ENCODE data around the gene DPF3. TPM values are rescaled to one million over a fixed set of nuclear protein-coding genes. Genes with fewer than 3 reads are reported as not detected.

The DPF3 gene
- total and polyA plus RNA-seq, 2 experiments from 2014 or later: 6.8 to 7.9 TPM

DNA sequence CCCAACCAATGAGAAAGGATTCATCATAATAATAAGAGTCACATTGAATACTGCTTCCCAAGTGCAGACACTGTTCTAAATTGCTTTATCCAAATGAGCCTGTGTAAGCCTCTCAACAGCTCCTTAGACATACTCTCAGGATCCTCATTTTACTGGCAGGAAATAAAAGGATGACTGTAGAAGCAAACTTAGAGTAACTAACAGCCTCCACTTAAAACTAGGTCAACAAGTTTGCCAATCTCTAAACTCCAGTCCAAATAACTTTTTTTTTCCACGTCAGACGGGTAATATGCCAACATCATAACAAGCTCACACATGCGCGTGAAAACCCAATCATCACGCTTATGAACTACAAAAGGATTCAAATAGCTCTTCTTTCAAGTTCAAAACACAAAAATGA is 15.3 kb upstream of the DPF3 start:
- no peak overlapping the region; the same call in 1 of the 2 replicates for H3K4me3 ChIP-seq
- TF ChIP-seq EZH2 (IDR thresholded peaks at IDR 0.05; ENCODE audit: insufficient read depth, poor library complexity, severe bottlenecking) (no peak), EZH2phosphoT487 (IDR thresholded peaks at IDR 0.05; ENCODE audit: insufficient read depth, low read depth) (no peak)
- in situ Hi-C loops (cut with MboI): no loop called here
- peak overlapping the region; percentile 50 for H3K4me2 ChIP-seq (ENCODE audit: unreplicated experiment)
- H3K9me2 ChIP-seq (ENCODE audit: insufficient read depth): no peaks in the 10 kb centered on the region
- no peaks in the 10 kb centered on the region for H3K9me3 ChIP-seq (ENCODE audit: low read depth)
- 17 to 19% methylated on average over 5 of the region's 5 CpGs for WGBS, 2 experiments (ENCODE audit: low coverage in 1 of 2, low lambda C conversion rate in 2 of 2, missing lambda C conversion rate in 2 of 2)
- no peak overlapping the region for H3K9ac ChIP-seq
- H4K20me1 ChIP-seq (ENCODE audit: insufficient read depth): no peaks in the 10 kb centered on the region
- H3K36me3 ChIP-seq (ENCODE audit: low read depth): no peaks in the 10 kb centered on the region
- H3K27ac ChIP-seq: peak overlapping the region; percentile 41
- H3K79me2 ChIP-seq (ENCODE audit: insufficient read depth): no peaks in the 10 kb centered on the region
- peak; percentile 65 for DNase-seq
- peak overlapping the region; percentile 19; the same call in 1 of the 2 replicates for H2AFZ ChIP-seq
- peaks cover 44% of the 10 kb centered on the region for H3F3A ChIP-seq (ENCODE audit: insufficient read depth)
- peaks cover 52% of the 10 kb centered on the region for H3K4me1 ChIP-seq (ENCODE audit: insufficient read depth)
- no peaks in the 10 kb centered on the region for H3K27me3 ChIP-seq (replicated peaks; ENCODE audit: insufficient read depth)

DNA sequence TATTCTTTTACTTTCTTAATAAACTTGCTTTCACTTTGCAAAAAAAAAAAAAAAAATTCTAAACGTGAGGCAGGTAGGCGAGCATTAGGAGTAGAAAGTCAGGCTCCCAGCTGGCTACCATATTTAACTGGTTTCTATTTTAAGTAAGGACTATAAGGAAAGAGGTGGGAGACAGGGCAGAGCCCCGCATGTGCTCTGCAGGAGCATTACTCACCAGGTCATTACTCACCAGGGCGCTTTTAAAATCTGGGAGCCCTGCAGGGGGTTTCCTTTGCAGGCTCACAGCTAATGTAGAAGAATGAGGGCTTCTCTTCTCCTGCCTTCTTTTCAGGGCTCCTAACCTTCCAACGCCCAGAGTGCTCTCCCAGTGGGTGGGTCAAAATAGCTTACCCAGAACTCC is 14.0 kb upstream of the DPF3 start:
- Histone ChIP-seq H3K4me3 (no peak overlapping the region), H3K4me2 (ENCODE audit: unreplicated experiment) (peak overlapping the region; percentile 50)

DNA sequence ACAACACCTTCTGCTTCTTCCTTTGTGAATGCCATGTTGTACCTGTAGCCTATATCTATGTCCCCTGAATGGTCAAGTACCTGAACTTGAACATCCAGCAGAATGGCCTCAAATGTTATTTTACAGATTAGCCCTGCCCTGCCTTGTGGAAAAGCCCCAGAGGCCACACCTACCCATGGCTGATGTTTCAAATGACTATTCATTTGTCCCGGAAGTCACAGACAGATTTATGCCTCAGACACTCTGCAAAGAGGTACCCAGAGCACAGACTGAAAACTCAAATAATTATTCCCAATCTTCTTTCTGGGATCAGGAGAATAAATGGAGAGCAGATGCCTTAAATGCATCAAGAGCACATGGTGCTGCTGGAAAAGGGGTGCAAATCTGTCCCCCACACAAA is 13.0 kb upstream of the DPF3 start:
- Histone ChIP-seq H3K9me3 (ENCODE audit: low read depth) (no peaks in the 10 kb centered on the region), H3K27ac (0 out of 2 replicates have a peak overlapping the region, but pooled peaks have one; percentile 42), H4K20me1 (ENCODE audit: insufficient read depth) (no peaks in the 10 kb centered on the region), H3K4me3 (no peak overlapping the region), H3K79me2 (ENCODE audit: insufficient read depth) (no peaks in the 10 kb centered on the region), H3K9me2 (ENCODE audit: insufficient read depth) (no peaks in the 10 kb centered on the region), H3K36me3 (ENCODE audit: low read depth) (no peaks in the 10 kb centered on the region), H3K9ac (no peak overlapping the region), H3F3A (ENCODE audit: insufficient read depth) (peaks cover 56% of the 10 kb centered on the region), H3K27me3 (replicated peaks; ENCODE audit: insufficient read depth) (no peaks in the 10 kb centered on the region), H2AFZ (no peak overlapping the region), H3K4me2 (ENCODE audit: unreplicated experiment) (peak overlapping the region; percentile 50), H3K4me1 (ENCODE audit: insufficient read depth) (peaks cover 60% of the 10 kb centered on the region)
- peak; percentile 41 for DNase-seq
- in situ Hi-C loops (cut with MboI): no loop called here
- 0 to 21% methylated on average over 1 of the region's 1 CpG for WGBS, 2 experiments (ENCODE audit: low coverage in 1 of 2, low lambda C conversion rate in 2 of 2, missing lambda C conversion rate in 2 of 2)
- no peak for TF ChIP-seq EZH2phosphoT487 (IDR thresholded peaks at IDR 0.05; ENCODE audit: insufficient read depth, low read depth)
- no peak for TF ChIP-seq EZH2 (IDR thresholded peaks at IDR 0.05; ENCODE audit: insufficient read depth, poor library complexity, severe bottlenecking)

More for the DNA sequence above, 14.0 kb upstream of the DPF3 start:
- in situ Hi-C loops (cut with MboI): no loop called here
- H3K4me1 ChIP-seq (ENCODE audit: insufficient read depth): peaks cover 60% of the 10 kb centered on the region
- WGBS, 2 experiments (ENCODE audit: low coverage in 1 of 2, low lambda C conversion rate in 2 of 2, missing lambda C conversion rate in 2 of 2): 8 to 11% methylated on average over 5 of the region's 5 CpGs
- H3K27ac ChIP-seq: peak overlapping the region; percentile 42; the same call in 1 of the 2 replicates
- DNase-seq: peak; percentile 81
- no peaks in the 10 kb centered on the region for H3K9me2 ChIP-seq (ENCODE audit: insufficient read depth)
- no peak overlapping the region for H3K9ac ChIP-seq
- H4K20me1 ChIP-seq (ENCODE audit: insufficient read depth): no peaks in the 10 kb centered on the region
- H2AFZ ChIP-seq: peak overlapping the region; percentile 1; the same call in 1 of the 2 replicates
- H3K27me3 ChIP-seq (replicated peaks; ENCODE audit: insufficient read depth): no peaks in the 10 kb centered on the region
- TF ChIP-seq EZH2phosphoT487 (IDR thresholded peaks at IDR 0.05; ENCODE audit: insufficient read depth, low read depth) (no peak), EZH2 (IDR thresholded peaks at IDR 0.05; ENCODE audit: insufficient read depth, poor library complexity, severe bottlenecking) (no peak)
- H3K36me3 ChIP-seq (ENCODE audit: low read depth): no peaks in the 10 kb centered on the region
- no peaks in the 10 kb centered on the region for H3K79me2 ChIP-seq (ENCODE audit: insufficient read depth)
- peaks cover 56% of the 10 kb centered on the region for H3F3A ChIP-seq (ENCODE audit: insufficient read depth)
- H3K9me3 ChIP-seq (ENCODE audit: low read depth): no peaks in the 10 kb centered on the region

DNA sequence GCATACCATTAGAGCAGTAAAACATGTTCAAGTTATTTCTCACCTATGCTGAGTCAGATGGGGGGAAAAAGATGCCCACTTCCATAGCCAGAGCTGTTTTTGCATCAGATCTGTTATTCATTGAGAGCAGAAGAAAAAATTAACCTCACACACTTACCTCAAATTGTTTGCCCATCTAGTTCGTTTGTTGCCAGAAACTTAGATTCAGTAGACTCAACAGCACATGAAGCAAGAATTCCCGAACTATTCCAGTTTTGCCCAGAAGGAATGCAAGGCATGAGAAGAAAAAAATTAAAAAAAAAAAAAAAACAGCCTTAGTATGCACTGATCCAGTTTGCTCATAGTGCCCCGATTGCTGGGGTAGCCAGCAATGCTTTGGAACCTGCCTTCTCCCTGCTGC is 12.4 kb upstream of the DPF3 start:
- no peaks in the 10 kb centered on the region for H3K36me3 ChIP-seq (ENCODE audit: low read depth)
- peak; percentile 88 for DNase-seq
- H3K4me1 ChIP-seq (ENCODE audit: insufficient read depth): peaks cover 60% of the 10 kb centered on the region
- H3K4me3 ChIP-seq: no peak overlapping the region
- H3K27me3 ChIP-seq (replicated peaks; ENCODE audit: insufficient read depth): no peaks in the 10 kb centered on the region
- TF ChIP-seq EZH2phosphoT487 (IDR thresholded peaks at IDR 0.05; ENCODE audit: insufficient read depth, low read depth) (no peak), EZH2 (IDR thresholded peaks at IDR 0.05; ENCODE audit: insufficient read depth, poor library complexity, severe bottlenecking) (no peak)
- H3K9me2 ChIP-seq (ENCODE audit: insufficient read depth): no peaks in the 10 kb centered on the region
- peak overlapping the region; percentile 57 for H3K27ac ChIP-seq
- peak overlapping the region; percentile 55 for H3K4me2 ChIP-seq (ENCODE audit: unreplicated experiment)
- in situ Hi-C loops (cut with MboI): no loop called here
- H3F3A ChIP-seq (ENCODE audit: insufficient read depth): peaks cover 56% of the 10 kb centered on the region
- no peaks in the 10 kb centered on the region for H4K20me1 ChIP-seq (ENCODE audit: insufficient read depth)
- 0 to 1% methylated on average over 3 of the region's 3 CpGs for WGBS, 2 experiments (ENCODE audit: low coverage in 1 of 2, low lambda C conversion rate in 2 of 2, missing lambda C conversion rate in 2 of 2)
- no peak overlapping the region for H3K9ac ChIP-seq
- H3K9me3 ChIP-seq (ENCODE audit: low read depth): no peaks in the 10 kb centered on the region
- H3K79me2 ChIP-seq (ENCODE audit: insufficient read depth): no peaks in the 10 kb centered on the region
- no peak overlapping the region for H2AFZ ChIP-seq

All from GM23248 (cell line).